Neural cell (in vitro differentiated cells): ENCODE measurements around the gene ASXL1. TPM values are rescaled to one million over a fixed set of nuclear protein-coding genes. Genes with fewer than 3 reads are reported as not detected.
"Not testable (repeated sequence)": the region's sequence is repeated elsewhere in the genome, so short reads cannot be mapped to it uniquely, and the experiment has no call there.

Experiments
- H2AFZ ChIP-seq: fragments of 200-600, 300-800 bp; sonication (generic), shearing (Covaris generic); 2 replicates; pipeline ENCODE4 v1.6.0; 2014; ENCODE audit warnings: low read depth, mild to moderate bottlenecking, antibody characterized with exemption, low read length, moderate library complexity
- H3F3A ChIP-seq: fragments of 200-600 bp; shearing (Covaris generic); 2 replicates; pipeline ENCODE4 v1.6.1; 2016; ENCODE audit warnings: mild to moderate bottlenecking, moderate library complexity, mixed read lengths, antibody characterized with exemption, low read length; ENCODE audit not compliant: insufficient read depth, poor library complexity, severe bottlenecking
- H3K27ac ChIP-seq: fragments of 200-600, 300-800 bp; sonication (generic), shearing (Covaris generic); 2 replicates; pipeline ENCODE4 v1.5.1; 2014; ENCODE audit warnings: mild to moderate bottlenecking, low read length, moderate library complexity
- H3K27me3 ChIP-seq: fragments of 300-800, 200-600 bp; sonication (generic), shearing (Covaris generic); 2 replicates; pipeline ENCODE4 v1.6.0; 2014; ENCODE audit warnings: mild to moderate bottlenecking, low read depth, low read length, moderate library complexity; ENCODE audit not compliant: insufficient read depth
- H3K36me3 ChIP-seq: fragments of 300-800, 200-600 bp; sonication (generic), shearing (Covaris generic); 2 replicates; pipeline ENCODE4 v1.5.1; 2014; ENCODE audit warnings: mild to moderate bottlenecking, antibody characterized with exemption, low read length, moderate library complexity; ENCODE audit not compliant: insufficient read depth
- H3K4me2 ChIP-seq: fragments of 300-800, 200-600 bp; sonication (generic), shearing (Covaris generic); 2 replicates; pipeline ENCODE4 v1.6.0; 2014; ENCODE audit warnings: mild to moderate bottlenecking, low read length
- H3K4me3 ChIP-seq: fragments of 300-800, 200-600 bp; sonication (generic), shearing (Covaris generic); 2 replicates; pipeline ENCODE4 v1.5.1; 2014; ENCODE audit warnings: mild to moderate bottlenecking, low read length, moderate library complexity
- H3K79me2 ChIP-seq: fragments of 200-600 bp; shearing (Covaris generic); replicated peaks from 2 replicates; pipeline ENCODE4 v1.6.0; 2014; ENCODE audit warnings: mild to moderate bottlenecking, low read length, moderate library complexity; ENCODE audit not compliant: insufficient read depth
- H3K9ac ChIP-seq: fragments of 300-800, 200-600 bp; sonication (generic), shearing (Covaris generic); 2 replicates; pipeline ENCODE4 v1.6.1; 2016; ENCODE audit warnings: mild to moderate bottlenecking, low read length, mixed read lengths
- H3K9me2 ChIP-seq: fragments of 200-600 bp; shearing (Covaris generic); 2 replicates; pipeline ENCODE4 v1.6.1; 2016; ENCODE audit warnings: mild to moderate bottlenecking, low read length, mixed read lengths; ENCODE audit not compliant: insufficient read depth
- H3K9me3 ChIP-seq: fragments of 200-600, 300-800 bp; sonication (generic), shearing (Covaris generic); 2 replicates; pipeline ENCODE4 v1.6.1; 2016; ENCODE audit warnings: mild to moderate bottlenecking, mixed run types, low read length, moderate library complexity, mixed read lengths
- H4K20me1 ChIP-seq: fragments of 200-600 bp; shearing (Covaris generic); 2 replicates; pipeline ENCODE4 v1.6.1; 2016; ENCODE audit warnings: mild to moderate bottlenecking, mixed run types; ENCODE audit not compliant: insufficient read depth
- EP300 ChIP-seq: fragments of 450-650 bp; conservative IDR thresholded peaks from 2 replicates; pipeline ENCODE4 v1.6.1; 2014; ENCODE audit warnings: antibody characterized with exemption, mild to moderate bottlenecking, moderate library complexity; ENCODE audit not compliant: poor library complexity, severe bottlenecking
- EZH2 ChIP-seq: fragments of 200-600, 300-800 bp; shearing (Covaris generic), sonication (generic); IDR thresholded peaks from 2 replicates; pipeline ENCODE4 v1.6.1; 2014; ENCODE audit warnings: antibody characterized with exemption, low read length, borderline replicate concordance, mild to moderate bottlenecking; ENCODE audit not compliant: insufficient read depth, poor library complexity, severe bottlenecking
- MXI1 ChIP-seq: fragments of 450-650 bp; conservative IDR thresholded peaks from 2 replicates; pipeline ENCODE4 v1.6.1; 2014; ENCODE audit warnings: antibody characterized with exemption, mild to moderate bottlenecking; ENCODE audit not compliant: poor library complexity, severe bottlenecking
- POLR2AphosphoS5 ChIP-seq: IDR thresholded peaks from 2 replicates; pipeline ENCODE4 v1.6.1; 2012
- RAD21 ChIP-seq: fragments of 450-650 bp; conservative IDR thresholded peaks from 2 replicates; pipeline ENCODE4 v1.6.1; 2014; ENCODE audit warnings: antibody characterized with exemption, mild to moderate bottlenecking, moderate library complexity
- SMC3 ChIP-seq: fragments of 450-650 bp; conservative IDR thresholded peaks from 2 replicates; pipeline ENCODE4 v1.6.1; 2014; ENCODE audit warnings: antibody characterized with exemption, mild to moderate bottlenecking, moderate library complexity; ENCODE audit not compliant: poor library complexity
- TAF1 ChIP-seq: IDR thresholded peaks from 2 replicates; pipeline ENCODE4 v1.6.1; 2012; ENCODE audit warnings: low read depth
- polyA plus RNA-seq: library from polyadenylated mRNA; depleted of rRNA; stranded (reverse); fragments of >200 nt; gene quantifications from 2 replicates; pipeline ENCODE4 v1.2.3, GENCODE V29; 2014
- TF ChIP-seq, protein P1 (sequence below): fragments of 450-650 bp; IDR thresholded peaks from 2 replicates; pipeline ENCODE4 v1.5.1; 2014; ENCODE audit warnings: antibody characterized with exemption, mild to moderate bottlenecking, moderate library complexity; ENCODE audit not compliant: poor library complexity, severe bottlenecking

ASXL1 gene
- polyA plus RNA-seq, 1 donor from 2014 or later: 45.9 TPM

DNA sequence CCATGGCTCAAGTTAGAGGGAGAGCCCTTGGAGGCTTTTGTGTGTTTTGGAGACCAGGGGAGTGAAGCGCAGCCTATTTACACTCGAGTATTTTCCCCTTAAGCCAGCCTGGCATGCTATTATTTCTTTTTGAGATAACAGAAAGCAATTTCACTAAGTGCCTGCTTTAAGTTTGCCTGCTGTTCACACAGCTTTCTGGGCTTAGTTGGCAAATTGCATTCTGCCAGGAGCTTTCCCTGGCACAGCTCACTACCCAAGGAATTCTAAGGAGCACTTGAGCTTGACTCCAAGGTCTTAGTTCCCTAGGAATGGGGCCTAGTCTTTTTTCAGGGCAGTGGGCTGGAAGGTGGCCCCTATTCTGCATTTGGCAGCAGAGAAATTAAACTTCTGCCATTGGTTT is 19.0 kb upstream of the ASXL1 start:
- TF ChIP-seq RAD21 (no peak), TAF1 (no peak)
- TF ChIP-seq, protein P1, sequence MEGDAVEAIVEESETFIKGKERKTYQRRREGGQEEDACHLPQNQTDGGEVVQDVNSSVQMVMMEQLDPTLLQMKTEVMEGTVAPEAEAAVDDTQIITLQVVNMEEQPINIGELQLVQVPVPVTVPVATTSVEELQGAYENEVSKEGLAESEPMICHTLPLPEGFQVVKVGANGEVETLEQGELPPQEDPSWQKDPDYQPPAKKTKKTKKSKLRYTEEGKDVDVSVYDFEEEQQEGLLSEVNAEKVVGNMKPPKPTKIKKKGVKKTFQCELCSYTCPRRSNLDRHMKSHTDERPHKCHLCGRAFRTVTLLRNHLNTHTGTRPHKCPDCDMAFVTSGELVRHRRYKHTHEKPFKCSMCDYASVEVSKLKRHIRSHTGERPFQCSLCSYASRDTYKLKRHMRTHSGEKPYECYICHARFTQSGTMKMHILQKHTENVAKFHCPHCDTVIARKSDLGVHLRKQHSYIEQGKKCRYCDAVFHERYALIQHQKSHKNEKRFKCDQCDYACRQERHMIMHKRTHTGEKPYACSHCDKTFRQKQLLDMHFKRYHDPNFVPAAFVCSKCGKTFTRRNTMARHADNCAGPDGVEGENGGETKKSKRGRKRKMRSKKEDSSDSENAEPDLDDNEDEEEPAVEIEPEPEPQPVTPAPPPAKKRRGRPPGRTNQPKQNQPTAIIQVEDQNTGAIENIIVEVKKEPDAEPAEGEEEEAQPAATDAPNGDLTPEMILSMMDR: no peak
- Histone ChIP-seq H3K4me2 (no peak overlapping the region), H3K79me2 (no peaks in the 10 kb centered on the region), H3K4me3 (no peak overlapping the region), H3K9me2 (no peaks in the 10 kb centered on the region), H3K27ac (no peak overlapping the region), H2AFZ (no peak overlapping the region), H3F3A (no peaks in the 10 kb centered on the region), H3K36me3 (no peaks in the 10 kb centered on the region), H3K9me3 (no peaks in the 10 kb centered on the region), H3K9ac (no peak overlapping the region), H4K20me1 (no peaks in the 10 kb centered on the region), H3K27me3 (no peaks in the 10 kb centered on the region)

- not testable (repeated sequence) for H3K4me3 ChIP-seq, H3K9ac ChIP-seq, H3K27ac ChIP-seq, H3K36me3 ChIP-seq, H3K79me2 ChIP-seq, H3K9me3 ChIP-seq, H3F3A ChIP-seq, H3K9me2 ChIP-seq, H3K4me2 ChIP-seq, H3K27me3 ChIP-seq, H4K20me1 ChIP-seq, H2AFZ ChIP-seq
These were observed 17.1 kb upstream of the ASXL1 start for GRCh38 chr20:32341053-32341452.

- Histone ChIP-seq H3K9me2 (no peaks in the 10 kb centered on the region), H2AFZ (no peak overlapping the region), H3F3A (no peaks in the 10 kb centered on the region), H3K9me3 (no peaks in the 10 kb centered on the region), H3K9ac (no peak overlapping the region), H3K27me3 (no peaks in the 10 kb centered on the region), H3K4me2 (no peak overlapping the region), H3K79me2 (no peaks in the 10 kb centered on the region), H3K36me3 (no peaks in the 10 kb centered on the region), H3K4me3 (no peak overlapping the region), H3K27ac (no peak overlapping the region), H4K20me1 (no peaks in the 10 kb centered on the region)
- TF ChIP-seq EZH2: no peak
- no peak for TF ChIP-seq POLR2AphosphoS5
- TF ChIP-seq MXI1: no peak
- TF ChIP-seq EP300: no peak
- no peak for TF ChIP-seq SMC3
- TF ChIP-seq, protein P1: no peak
These were observed 14.7 kb upstream of the ASXL1 start for GRCh38 chr20:32343439-32343838.
